ENCODE results near the gene RPS21. TPM values are rescaled to one million over a fixed set of nuclear protein-coding genes. Genes with fewer than 3 reads are reported as not detected.
"Not testable (repeated sequence)": the region's sequence is repeated elsewhere in the genome, so short reads cannot be mapped to it uniquely, and the experiment has no call there.

The RPS21 gene
- total RNA-seq, 4 donors from 2014 or later: 1,167 to 4,037 (median 2,295) TPM

GRCh38 chr20:62372042-62372993, 14.6 kb upstream of the RPS21 start:
- no peak overlapping the region for H3K27ac ChIP-seq
- DNase-seq (no peak), ATAC-seq (no peak)
- H3K36me3 ChIP-seq: no peaks in the 10 kb centered on the region
- no peak overlapping the region for H3K4me3 ChIP-seq
- H3K4me1 ChIP-seq: peaks cover 30 to 48% of the 10 kb centered on the region in 2 donors
- no peaks in the 10 kb centered on the region for H3K9me3 ChIP-seq
- no peaks in the 10 kb centered on the region for H3K27me3 ChIP-seq
- in situ Hi-C loops (cut with MboI; ENCODE audit: low sequenced_read_pairs in 4 of 4): no loop called here
- intact Hi-C loops (cut with DNase I; ENCODE audit: low total_unique reads): no loop called here
- no peak for TF ChIP-seq CTCF (IDR thresholded peaks at IDR 0.05 in 4 of 5, conservative IDR thresholded peaks at IDR 0.05 in 1 of 5)
- no peak for TF ChIP-seq POLR2A (IDR thresholded peaks at IDR 0.05)

GRCh38 chr20:62373631-62374179, 13.2 kb upstream of the RPS21 start:
- in situ Hi-C loops (cut with MboI; ENCODE audit: low sequenced_read_pairs in 4 of 4); H3K4me3 ChIP-seq; intact Hi-C loops (cut with DNase I; ENCODE audit: low total_unique reads); H3K27me3 ChIP-seq; DNase-seq; H3K9me3 ChIP-seq; ATAC-seq; H3K27ac ChIP-seq; H3K36me3 ChIP-seq: not testable (repeated sequence)
- H3K4me1 ChIP-seq: peaks cover 17 to 39% of the 10 kb centered on the region in 2 donors

GRCh38 chr20:62374331-62375152, 12.4 kb upstream of the RPS21 start:
- Histone ChIP-seq H3K4me1 (peaks cover 10 to 30% of the 10 kb centered on the region in 2 donors), H3K27ac (no peak overlapping the region), H3K36me3 (no peaks in the 10 kb centered on the region), H3K9me3 (no peaks in the 10 kb centered on the region), H3K27me3 (no peaks in the 10 kb centered on the region), H3K4me3 (no peak overlapping the region)
- TF ChIP-seq CTCF (IDR thresholded peaks at IDR 0.05 in 4 of 5, conservative IDR thresholded peaks at IDR 0.05 in 1 of 5): no peak
- TF ChIP-seq POLR2A (IDR thresholded peaks at IDR 0.05): no peak
- ATAC-seq (no peak), DNase-seq (no peak)
- intact Hi-C loops (cut with DNase I; ENCODE audit: low total_unique reads) (no loop called here), in situ Hi-C loops (cut with MboI; ENCODE audit: low sequenced_read_pairs in 4 of 4) (loop anchor here in 2 of 4 donors (25.0 kb wide), 3 partner anchors 87 to 362 kb away; partner anchors contain the start of gene MTG2 (in 1 of the 2))

- Histone ChIP-seq H3K4me3 (peak overlapping the region in 1 of 4 donors; percentile 19), H3K27me3 (no peaks in the 10 kb centered on the region)
These were observed 10.5 kb upstream of the RPS21 start for GRCh38 chr20:62376112-62377063.

More at GRCh38 chr20:62376112-62377063, 10.5 kb upstream of the RPS21 start:
- Histone ChIP-seq H3K36me3 (no peaks in the 10 kb centered on the region), H3K27ac (peak overlapping the region in 3 of 4 donors; percentile 7 to 35 (median 25)), H3K4me1 (peaks cover 3 to 17% of the 10 kb centered on the region in 2 donors), H3K9me3 (no peaks in the 10 kb centered on the region)
- intact Hi-C loops (cut with DNase I; ENCODE audit: low total_unique reads) (no loop called here), in situ Hi-C loops (cut with MboI; ENCODE audit: low sequenced_read_pairs in 4 of 4) (loop anchor here in 2 of 4 donors (25.0 kb wide), 3 partner anchors 89 to 364 kb away; partner anchors contain the start of gene MTG2 (in 1 of the 2))
- DNase-seq (peak in 1 of 2 donors; percentile 64), ATAC-seq (peak; percentile 65 to 73)
- TF ChIP-seq POLR2A (IDR thresholded peaks at IDR 0.05): no peak
- peak; percentile 46 to 67 (median 56) for TF ChIP-seq CTCF (IDR thresholded peaks at IDR 0.05 in 4 of 5, conservative IDR thresholded peaks at IDR 0.05 in 1 of 5)

Measured in gastrocnemius medialis (tissue), 4 donors.